Prostate gland (tissue), 2 donors: ENCODE data around the gene GABRQ.

Source experiments
- POLR2A ChIP-seq: fragments of 450-650 bp; IDR thresholded peaks from one replicate; pipeline ENCODE4 v1.6.1; 2016; ENCODE audit warnings: antibody characterized with exemption, mild to moderate bottlenecking
- TF ChIP-seq, protein P1 (sequence below), 4 experiments: fragments of 200-600 bp in 2 of 4; fragments of 450-650 bp in 2 of 4; sonication (generic) in 2 of 4; IDR thresholded peaks; 1 replicate in 3 of 4; 2 replicates in 1 of 4; pipeline ENCODE4 v1.5.1; 2016 to 2019; ENCODE audit warnings: antibody characterized with exemption in 4 of 4, mild to moderate bottlenecking in 2 of 4, moderate library complexity in 2 of 4

DNA sequence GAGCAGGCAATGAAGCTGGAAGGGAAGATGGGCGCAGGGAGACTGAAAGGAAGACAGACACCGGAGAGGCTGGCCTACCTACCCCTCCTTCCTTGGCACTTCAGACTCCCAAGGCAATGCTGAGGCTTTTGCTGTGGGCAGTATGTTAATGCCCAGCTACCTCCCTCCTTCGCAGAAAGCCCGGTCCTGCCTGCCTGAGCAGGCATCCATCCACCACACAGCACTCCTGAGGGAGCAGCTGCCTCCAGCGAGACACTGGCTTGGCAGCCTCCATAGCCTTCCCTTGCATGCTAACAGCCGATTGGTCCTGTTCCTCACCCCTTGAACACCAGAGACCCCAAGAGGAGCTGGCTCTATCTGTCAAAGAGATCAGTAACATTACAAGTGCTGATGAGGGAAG, 14.4 kb downstream of the GABRQ start:
- TF ChIP-seq POLR2A: no peak
- TF ChIP-seq, protein P1, sequence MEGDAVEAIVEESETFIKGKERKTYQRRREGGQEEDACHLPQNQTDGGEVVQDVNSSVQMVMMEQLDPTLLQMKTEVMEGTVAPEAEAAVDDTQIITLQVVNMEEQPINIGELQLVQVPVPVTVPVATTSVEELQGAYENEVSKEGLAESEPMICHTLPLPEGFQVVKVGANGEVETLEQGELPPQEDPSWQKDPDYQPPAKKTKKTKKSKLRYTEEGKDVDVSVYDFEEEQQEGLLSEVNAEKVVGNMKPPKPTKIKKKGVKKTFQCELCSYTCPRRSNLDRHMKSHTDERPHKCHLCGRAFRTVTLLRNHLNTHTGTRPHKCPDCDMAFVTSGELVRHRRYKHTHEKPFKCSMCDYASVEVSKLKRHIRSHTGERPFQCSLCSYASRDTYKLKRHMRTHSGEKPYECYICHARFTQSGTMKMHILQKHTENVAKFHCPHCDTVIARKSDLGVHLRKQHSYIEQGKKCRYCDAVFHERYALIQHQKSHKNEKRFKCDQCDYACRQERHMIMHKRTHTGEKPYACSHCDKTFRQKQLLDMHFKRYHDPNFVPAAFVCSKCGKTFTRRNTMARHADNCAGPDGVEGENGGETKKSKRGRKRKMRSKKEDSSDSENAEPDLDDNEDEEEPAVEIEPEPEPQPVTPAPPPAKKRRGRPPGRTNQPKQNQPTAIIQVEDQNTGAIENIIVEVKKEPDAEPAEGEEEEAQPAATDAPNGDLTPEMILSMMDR (IDR thresholded peaks at IDR 0.05): no peak
